HTR-8/SVneo (cell line): ENCODE results near the gene PRDM11.

Experiments used
- DNase-seq: peaks from one replicate; pipeline ENCODE4 v3.0.0; 2011; ENCODE audit warnings: low spot score, mixed read lengths; ENCODE audit not compliant: insufficient read length
- FAIRE-seq: peaks from 2 replicates; lab custom pipeline; 2011; peaks lifted over from hg19 to GRCh38; lab: Jason Lieb, UNC

Gene PRDM11

DNA sequence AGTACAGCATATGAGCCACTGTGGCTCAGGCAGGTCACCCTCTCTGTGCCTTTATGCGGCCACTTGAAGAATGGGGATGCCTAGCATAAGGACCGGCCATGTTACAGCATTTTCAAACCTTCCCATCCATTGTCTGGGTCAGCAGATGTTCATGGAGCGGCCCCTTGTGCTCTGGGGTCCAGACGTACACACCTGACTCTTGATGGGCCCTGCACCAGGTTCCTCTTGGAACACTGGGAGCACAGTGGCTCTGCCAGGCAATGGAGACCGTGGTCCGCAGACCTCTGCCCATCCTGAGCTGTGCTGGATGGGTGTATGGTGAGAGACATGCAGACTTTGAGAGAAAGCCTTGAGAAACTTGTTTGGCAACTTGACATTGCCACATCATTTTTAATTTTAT is 9.8 kb downstream of the PRDM11 start:
- FAIRE-seq (no peak), DNase-seq (no peak)

DNA sequence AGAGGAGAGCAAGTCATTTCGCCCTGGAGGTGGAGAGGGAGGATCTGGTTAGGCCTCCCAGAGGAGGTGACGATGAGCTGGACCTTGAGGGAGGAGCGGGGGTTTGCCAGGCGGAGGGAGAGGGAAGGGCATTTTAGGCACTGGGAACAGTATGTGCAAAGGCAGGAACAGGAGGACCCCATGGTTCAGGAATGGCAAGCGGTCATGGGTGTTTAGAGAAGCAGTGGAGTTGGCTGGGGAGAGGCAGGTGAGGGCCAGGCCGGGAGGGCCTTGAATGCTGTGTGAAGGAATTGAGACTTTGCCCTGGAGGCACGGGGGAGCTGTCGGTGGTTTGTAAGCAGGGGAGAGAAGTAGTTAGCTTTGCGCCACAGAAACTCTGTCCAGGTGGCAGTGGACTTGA is 10.3 kb downstream of the PRDM11 start:
- FAIRE-seq (no peak), DNase-seq (no peak)

DNA sequence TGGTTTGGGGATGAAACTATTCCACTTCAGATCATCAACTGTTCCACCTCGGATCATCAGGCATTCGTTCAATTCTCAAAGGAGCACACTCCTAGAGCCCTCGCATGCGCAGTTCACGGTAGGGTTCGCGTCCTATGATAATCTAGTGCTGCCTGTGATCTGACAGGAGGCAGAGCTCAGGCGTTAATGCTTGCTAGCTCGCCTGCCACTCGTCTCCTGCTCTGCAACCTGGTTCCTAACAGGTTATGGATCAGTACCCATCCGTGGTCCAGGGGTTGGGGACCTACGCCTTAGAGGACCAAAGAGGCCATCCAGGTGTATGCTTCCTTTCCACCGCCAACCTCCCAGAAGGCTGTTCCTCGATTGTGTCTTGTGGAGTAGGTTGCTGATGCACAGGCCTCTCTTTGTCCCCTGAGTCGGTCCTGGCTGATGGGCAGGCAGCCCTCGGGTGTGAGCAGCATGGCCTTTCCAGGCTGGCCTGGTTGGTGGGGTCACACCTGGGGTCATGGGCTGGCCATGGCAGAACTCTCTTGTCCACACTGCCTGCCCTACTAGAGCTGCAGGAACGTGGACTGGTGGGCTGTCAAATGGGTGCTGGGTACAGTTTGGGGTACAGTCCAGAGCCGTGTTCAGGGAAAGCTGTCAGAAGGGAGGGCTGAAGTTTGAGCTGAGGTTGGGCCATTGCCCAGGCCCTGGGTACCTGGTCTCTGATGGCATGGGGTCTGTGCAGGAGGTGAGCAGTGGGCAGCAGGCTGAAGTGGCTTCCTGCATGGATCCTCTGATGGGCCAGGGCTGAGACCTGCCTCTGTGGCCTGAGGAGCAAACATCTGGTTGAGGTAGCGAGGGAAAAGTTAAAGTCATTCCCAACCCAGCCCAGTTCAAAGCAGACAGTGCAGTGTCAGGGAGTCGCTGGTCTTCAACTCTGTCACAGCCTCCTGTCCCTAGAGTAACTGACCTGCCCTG is 11.1 kb downstream of the PRDM11 start:
- FAIRE-seq (no peak), DNase-seq (no peak)

DNA sequence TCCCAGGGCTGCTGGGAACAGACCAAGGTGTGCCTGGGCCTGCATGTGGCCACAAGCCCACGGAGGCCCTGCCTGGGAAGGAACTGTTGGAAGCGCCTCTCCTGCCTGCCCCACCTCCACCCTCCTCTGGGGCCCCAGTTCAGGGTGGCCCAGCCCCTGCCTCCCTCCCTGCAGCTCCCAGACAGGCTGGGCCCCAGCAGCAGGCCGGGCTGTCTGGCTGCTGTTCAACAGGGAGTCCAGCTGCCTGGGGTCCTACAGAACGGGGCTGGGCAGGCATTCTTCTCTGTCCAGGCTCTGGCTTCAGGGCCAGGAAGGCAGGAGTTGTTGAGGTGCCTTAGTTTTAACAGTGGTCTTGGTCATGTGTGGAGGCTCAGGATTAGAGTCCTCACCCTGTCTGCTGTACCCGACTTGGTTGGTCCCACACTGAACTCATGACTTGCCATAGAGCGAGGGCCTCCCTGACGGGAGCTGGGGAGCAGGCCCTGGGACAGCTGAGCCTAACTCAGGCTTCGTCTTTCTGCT is 11.8 kb downstream of the PRDM11 start:
- no peak for DNase-seq
- FAIRE-seq = no peak

DNA sequence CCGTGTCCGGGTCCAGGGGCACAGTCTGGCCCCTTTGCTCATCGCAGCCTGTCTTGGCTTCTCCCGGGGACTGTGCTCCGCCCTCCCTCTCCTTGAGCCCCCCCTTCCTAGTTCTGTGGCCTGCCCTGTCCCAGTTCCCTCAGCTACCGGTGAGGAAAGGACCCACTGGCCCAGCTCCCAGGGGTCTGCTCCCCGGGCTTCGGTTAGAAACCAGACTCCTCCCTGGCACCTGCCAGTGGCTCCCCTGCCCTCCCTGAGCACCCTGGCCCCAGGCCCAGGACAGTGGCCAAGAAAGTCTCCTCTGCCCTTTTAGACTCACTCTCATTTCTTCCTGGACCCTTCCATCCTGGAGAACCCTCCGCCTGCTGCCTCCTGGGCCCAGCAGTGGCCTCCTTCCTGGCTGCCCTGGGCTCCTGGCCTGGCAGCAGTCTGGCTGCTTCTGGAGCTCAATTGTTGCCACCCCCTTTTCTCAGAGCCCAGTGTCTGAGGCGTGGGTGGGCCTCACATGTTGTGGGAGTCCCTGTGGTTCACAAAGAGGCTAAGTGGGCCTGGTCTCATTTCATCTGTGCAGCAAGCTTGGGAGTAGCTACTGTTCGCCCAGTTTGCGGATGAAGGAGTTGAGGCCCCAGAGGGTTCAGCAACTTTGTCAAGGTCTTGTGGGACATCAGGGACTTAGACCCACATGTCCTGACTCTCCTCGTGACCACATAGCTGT is 12.6 kb downstream of the PRDM11 start:
- no peak for DNase-seq
- no peak for FAIRE-seq

DNA sequence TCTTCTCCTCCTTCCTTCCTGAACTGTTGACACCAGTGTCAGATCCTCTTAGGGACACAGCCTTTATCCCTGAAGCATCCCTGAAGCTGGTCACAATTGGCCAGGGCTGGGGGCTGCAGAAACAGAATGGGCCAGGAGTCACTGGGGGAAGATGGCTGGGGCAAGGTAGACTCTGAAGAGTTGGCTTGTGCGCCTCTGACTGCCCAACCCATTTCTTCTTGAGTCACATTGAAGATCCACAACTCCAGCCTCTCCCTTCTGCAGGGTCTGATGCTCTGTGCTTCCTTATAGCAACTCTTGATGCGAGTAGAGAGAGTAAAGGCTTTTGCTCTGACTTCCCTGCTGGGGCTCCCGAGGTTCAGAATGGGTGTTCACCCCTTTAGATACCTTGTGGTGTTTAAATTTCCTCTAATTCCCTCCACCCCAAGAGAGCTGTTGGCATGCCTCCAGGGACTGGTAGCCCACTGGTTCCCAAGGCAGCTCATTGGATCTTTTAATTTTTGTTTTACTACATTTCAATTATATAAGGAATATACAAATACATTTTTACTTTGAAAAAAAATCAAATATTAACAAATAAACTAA is 13.4 kb downstream of the PRDM11 start:
- DNase-seq = no peak
- FAIRE-seq = no peak

DNA sequence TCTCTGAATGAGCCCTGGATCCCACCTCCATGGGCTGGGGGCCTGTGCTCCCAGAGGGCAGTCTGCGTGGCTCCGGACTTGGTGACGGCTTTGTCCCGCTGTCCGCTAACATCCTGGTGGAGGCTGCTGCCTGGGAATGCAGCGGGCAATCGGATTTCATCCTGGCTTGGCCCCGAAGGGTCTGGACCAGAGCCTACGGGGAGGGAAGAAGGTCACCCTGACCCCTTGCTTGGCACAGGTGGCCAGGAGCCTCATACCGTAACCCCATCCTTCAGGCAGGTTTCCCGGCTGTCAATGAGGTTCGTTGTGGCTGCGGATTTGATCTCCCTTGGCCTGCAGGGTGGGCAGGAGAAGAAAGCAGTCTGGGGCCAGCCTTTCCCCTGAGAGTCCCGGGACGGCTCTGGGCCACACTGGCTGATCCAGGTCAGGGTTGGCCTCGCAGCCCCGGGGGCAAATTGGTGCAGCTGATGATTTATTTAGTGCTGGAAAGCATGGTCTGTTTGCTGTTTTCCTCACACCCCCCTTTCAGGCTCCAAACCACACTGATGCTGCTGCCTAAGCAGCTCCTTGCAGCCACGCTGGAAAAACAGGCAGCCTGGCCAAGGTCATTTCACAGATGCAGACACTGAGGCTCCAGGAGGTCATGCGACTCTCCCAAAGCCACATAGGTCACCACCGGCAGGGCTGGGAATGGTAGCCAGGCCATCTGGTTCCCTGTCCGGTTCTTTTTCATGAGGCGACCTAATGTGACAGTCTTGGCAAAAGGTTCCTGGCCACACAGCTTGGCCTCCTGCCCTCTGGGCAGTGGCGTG is 15.0 kb downstream of the PRDM11 start:
- FAIRE-seq = no peak
- DNase-seq = no peak

DNA sequence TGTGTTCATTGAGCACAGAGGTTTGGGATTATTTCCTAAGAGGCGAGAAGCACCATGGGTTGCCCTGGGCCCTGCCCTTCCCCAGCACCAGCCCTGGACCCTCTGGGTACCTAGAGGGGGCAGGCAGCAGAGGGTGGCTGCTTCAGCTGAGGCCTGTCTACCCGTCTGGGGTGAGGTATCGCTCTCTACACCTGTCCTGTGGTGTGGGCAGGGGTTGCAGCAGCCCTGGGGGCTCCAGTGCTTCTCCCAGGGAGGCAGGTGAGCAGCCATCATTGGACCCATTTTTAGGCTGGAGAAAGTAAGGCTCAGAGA is 15.6 kb downstream of the PRDM11 start:
- FAIRE-seq (no peak), DNase-seq (no peak)

DNA sequence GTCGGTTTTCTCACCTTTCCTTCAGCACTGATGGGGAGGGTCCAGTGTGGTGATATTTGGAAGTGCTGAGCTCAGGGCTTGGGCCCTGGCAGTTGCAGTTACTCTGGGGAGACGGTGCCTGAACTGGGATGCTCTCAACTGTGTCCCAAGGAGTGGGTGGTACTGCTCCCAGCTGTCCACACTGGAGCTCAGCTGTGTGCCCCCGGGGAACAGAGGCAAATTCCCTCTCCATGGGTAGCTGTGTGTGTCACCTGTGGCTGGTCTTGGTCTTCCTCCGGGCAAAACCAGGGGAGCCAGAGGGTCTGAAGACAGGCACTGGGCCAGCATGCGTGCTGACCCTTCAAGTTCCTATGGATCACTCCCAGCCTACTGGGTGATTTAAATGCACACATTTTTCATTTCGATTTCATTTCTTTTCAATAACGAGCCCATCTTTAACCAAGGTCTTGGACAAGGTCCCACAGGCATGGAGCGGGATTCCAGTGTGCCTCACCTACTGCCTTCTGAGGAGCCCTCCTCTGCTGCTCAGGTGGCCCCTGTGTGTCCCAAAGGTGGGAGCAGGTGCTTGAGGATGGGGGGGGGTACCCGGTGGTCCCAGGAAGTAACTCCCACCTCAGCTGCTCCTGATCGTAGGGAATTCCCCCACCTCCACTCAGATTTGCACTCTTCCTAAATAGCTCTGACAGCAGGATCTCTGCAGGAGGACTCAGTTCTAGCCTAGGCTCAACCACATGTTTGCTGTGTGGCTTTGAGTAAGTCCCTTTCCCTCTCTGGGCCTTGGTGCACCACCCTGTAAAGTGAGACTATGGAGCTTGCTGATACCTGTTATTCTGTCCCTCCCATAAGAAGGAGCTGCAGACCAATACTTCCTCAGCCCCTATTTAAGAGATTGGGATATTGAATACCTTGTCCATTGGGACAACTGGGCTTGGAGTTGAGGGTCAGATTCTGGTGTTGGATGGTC is 16.8 kb downstream of the PRDM11 start:
- FAIRE-seq (no peak), DNase-seq (no peak)

DNA sequence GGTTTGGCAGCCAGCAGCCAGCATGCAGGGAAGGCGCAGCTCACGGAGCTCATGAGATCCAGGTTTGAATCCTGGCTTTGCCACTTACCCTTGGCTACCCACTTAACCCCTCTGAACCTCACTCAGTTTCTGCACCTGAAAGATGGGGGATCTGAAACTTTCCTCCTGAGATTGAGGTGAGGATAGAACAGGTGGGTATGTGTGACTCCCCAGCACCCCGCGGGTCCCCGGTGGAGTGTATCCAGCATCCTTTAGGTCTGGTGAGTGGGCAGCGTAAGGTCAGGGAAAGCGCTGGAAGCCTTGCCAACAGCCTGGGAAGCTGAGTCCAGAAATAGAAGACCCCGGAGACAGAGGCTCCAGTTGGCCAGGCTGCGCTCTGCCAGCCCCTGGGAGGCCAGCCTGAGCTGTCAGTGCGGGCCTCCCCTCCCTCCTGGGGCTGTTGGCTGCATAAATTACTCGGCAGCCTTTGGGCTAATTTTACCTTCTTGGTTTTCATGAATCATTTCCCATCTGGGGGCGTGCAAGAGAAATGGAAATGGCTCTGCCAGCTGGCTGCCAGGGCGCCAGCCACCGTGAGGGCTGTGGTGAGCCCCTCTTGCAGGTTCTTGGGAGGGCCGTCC is 17.6 kb downstream of the PRDM11 start:
- FAIRE-seq (no peak), DNase-seq (no peak)

DNA sequence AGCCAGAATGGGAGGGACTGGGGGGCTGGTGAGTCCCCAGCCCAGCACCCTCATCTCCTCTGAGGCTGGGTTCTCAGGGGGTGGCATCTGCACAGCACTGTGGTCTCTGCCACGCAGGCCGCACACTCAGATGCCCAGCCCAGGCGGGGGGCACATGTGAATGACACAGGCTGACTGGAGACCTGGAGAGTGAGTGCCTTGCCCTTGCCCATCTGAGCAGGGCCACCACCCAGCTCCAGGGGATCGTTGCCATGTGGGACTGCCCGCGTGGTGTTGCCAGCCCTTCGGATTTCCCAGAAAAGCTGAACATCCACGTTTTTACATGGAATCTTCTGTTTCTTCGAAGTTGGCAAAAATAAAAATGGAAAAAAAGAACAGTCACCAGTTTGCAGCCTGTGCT is 18.9 kb downstream of the PRDM11 start:
- FAIRE-seq = no peak
- DNase-seq = no peak

DNA sequence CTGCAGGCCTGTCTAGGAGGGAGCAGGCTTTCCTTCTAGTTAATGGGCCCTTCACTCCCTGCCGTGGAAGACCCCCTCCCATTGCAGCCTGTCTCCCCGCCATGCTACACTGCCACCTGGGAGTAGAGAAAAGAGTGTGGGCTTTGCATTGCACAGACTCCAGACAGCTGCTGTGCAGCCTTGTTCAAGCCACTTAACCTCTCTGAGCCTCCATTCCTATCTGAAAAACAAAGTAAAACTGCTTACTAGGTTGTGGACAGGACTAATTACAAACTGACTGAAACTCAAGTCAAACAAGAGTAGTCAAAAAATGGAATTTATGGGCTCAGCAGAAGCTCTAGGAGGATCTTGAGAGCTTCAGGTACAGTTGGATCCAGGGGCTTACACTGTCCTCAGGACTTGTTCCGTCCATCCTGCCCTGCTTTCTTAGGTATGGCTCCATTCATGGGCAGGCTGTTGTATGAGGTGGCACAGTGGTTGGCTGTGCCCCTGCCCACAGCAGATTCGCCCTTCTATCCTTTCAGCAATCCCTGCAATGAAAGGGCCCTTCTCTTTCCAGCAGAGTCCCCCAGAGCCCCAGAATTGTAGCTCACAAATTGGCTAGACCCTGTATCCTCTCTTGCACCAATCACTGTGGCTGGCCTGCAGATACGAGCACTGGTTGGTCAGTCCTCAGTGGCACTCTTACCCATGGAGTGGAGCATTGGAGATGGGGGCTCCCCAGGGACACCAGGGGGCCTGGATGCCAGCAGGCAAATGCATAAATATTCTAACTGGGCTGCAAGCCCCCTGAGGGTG is 19.6 kb downstream of the PRDM11 start:
- no peak for DNase-seq
- FAIRE-seq = no peak

DNA sequence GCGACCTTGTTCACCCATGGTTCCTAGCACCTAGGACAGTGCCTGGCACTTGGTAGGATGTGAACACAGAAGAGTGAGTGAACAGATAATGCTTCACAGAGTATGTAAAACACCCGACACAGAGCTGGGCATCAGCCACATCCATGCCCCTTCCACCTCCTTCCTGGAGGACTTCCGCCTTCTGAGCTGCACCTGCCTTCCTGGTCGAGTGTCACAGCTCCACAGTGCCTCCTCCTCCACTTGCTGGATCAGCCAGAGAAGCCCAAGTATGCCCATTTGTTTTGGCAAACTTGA is 20.1 kb downstream of the PRDM11 start:
- DNase-seq = no peak

DNA sequence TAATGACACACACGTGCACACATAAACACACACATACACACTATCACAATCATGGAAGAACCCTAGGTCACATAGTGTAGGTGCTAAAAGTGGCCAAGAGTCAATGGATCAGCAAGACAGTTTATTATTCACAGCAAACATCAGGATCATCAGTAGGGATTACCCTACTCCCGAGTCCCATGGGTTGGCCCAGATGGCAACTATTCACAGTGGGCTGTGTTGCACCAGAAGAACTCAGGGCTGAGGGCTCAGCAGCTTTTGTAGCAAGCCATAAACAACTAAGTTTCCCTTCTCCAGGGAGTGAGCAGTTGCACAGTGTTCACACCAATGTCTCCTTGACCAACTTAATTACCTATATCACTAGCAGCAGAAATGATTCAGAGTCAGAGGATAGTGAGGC is 20.8 kb downstream of the PRDM11 start:
- FAIRE-seq (no peak), DNase-seq (no peak)

More for the DNA sequence above, 20.1 kb downstream of the PRDM11 start:
- FAIRE-seq = no peak

DNA sequence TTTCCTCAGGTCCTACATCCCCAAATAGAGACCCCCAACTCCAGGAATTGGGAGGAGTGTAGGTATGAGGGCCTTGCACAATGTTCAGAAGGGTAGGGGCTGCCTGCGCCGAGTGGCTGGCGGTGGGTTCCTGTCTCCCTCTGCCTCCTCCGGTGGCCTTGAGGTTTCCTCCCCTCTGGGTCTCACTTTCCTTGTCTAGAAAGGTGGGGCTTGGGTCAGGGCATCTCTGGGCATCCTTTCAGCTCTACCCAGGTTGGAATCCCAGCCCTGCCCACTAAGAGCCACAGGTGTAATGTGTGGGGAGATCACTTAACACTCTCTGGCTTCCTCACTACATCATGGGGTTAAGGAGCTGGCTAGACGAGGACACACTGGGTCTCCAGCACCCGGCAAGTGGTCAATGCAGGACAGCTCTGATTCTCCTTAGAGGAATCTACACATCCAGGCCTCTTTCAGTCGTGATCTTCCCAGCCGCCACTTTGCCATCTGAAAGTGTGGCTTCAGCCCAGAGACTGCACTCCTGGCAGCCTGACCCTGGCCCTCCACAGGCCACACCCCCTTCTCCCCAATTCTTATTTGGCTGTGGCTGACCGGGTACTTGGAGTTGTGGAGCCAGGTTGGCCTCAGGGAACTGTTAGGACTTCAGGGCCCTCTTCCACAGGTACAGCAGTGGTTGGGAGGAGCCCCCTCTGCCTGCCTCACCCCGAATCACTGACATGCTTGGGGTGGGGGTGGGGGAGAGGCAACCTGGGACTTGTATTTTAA is 22.1 kb downstream of the PRDM11 start:
- FAIRE-seq (no peak), DNase-seq (no peak)

DNA sequence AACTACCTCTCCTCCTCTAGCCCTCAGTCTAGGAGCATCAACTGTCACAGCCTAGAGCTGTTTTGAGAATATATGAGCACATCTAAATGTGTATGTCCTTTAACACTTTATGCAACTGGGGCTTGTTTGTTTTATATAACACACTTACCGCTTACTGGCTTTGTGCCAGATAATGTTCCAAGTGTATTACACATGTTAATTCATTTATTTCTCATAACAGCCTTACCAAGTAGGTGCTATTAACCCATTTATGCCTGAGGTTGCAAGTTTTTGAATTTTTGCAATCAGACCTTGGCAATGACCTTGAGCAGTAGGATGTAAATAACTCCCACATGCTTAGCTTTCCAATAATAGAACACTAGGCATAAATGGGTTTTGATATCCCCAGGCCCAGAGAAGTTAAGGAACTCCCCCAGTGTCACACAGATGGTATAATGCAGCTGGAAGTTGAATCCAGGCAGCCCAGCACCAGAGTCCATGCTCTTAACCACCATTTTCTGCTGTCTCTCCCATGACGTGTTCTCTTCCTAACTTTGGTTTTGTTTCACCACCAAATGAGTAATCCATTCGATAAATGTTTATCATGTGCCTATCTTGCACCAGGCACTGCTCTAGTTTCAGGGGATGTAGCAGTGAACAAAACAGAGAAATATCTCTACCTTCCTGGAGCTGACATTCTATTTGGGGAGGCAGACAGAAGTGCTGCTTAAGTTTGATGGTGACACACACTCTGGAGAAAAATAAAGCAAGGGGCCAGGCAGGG is 23.1 kb downstream of the PRDM11 start:
- FAIRE-seq = no peak
- no peak for DNase-seq

DNA sequence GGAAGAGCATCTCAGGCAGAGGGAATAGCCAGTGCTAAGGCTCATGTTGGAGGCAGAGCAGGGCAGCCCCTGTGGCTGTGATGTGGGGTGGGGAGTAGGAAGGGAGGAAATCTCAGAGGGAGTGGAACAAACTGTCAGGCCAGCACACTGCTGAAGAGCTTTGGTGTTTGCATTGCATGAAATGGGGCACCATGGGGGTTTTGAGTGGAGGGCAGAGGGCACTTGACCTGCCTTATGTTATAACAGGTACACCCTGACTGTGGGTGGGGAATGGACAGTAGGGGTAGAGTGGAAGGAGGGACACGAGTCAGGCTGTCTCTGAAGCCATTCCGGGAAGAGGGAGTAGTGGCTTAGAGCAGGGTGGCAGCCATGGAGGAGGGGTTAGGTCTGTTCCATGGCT is 24.0 kb downstream of the PRDM11 start:
- DNase-seq = no peak
- FAIRE-seq = no peak
